ENCODE results near the gene SH3RF2.

GRCh38 chr5:146081556-146081955 lies 145.2 kb downstream of the SH3RF2 start:
- TF ChIP-seq POLR2A (IDR thresholded peaks at IDR 0.05) = no peak
- TF ChIP-seq POLR2AphosphoS5 (IDR thresholded peaks at IDR 0.05) = no peak
